HepG2 (cell line): ENCODE measurements around the gene BATF2. TPM values are rescaled to one million over a fixed set of nuclear protein-coding genes. Genes with fewer than 3 reads are reported as not detected.

ENCODE experiments used
- CC2D1A ChIP-seq: sonication (generic); formaldehyde crosslinking; IDR thresholded peaks from 2 replicates; pipeline ENCODE4 v1.8.1; 2023; ENCODE audit warnings: mild to moderate bottlenecking, missing genetic modification reagents
- GATAD1 ChIP-seq: IDR thresholded peaks from 2 replicates; pipeline ENCODE4 v1.6.1; 2016; ENCODE audit warnings: missing genetic modification reagents, missing compliant biosample characterization
- HMG20A ChIP-seq: IDR thresholded peaks from 2 replicates; pipeline ENCODE4 v1.6.1; 2016; ENCODE audit warnings: borderline replicate concordance
- SETDB1 ChIP-seq: sonication (generic); formaldehyde crosslinking; IDR thresholded peaks from 2 replicates; pipeline ENCODE4 v1.5.1; 2020; ENCODE audit warnings: missing genetic modification reagents, mild to moderate bottlenecking, borderline replicate concordance
- YEATS2 ChIP-seq: sonication (generic); formaldehyde crosslinking; IDR thresholded peaks from 2 replicates; pipeline ENCODE4 v1.4.0; 2020; ENCODE audit warnings: missing genetic modification reagents, borderline replicate concordance
- ZNF839 ChIP-seq: sonication (generic); formaldehyde crosslinking; IDR thresholded peaks from 2 replicates; pipeline ENCODE4 v1.4.0; 2020; ENCODE audit warnings: missing genetic modification reagents, mild to moderate bottlenecking, borderline replicate concordance
- ZNF850 ChIP-seq: sonication (generic); formaldehyde crosslinking; conservative IDR thresholded peaks from 2 replicates; pipeline ENCODE4 v1.9.0; 2021; ENCODE audit warnings: mild to moderate bottlenecking, missing genetic modification reagents
- polyA plus RNA-seq, 8 experiments: library from polyadenylated mRNA; depleted of rRNA in 3 of 8; stranded (reverse) in 7 of 8; unstranded in 1 of 8; fragments of >200 nt; fragmentation: Illumina TruSeq in 4 of 8; extraction: Trizol in 4 of 8; gene quantifications; 2 replicates each; pipeline versions ENCODE4 v1.2.1 to v1.2.3, GENCODE V29; 2011 to 2016; ENCODE audit warnings: low read depth in 4 of 8, missing spikeins in 1 of 8, mixed read lengths in 1 of 8; ENCODE audit not compliant: insufficient read depth in 1 of 8
- total RNA-seq, 5 experiments: library from RNA; depleted of rRNA; stranded (reverse); fragments of >200 nt; fragmentation: Illumina TruSeq; extraction: Trizol; gene quantifications; 2 replicates each; pipeline ENCODE4 v1.2.3, GENCODE V29; 2016; ENCODE audit warnings: low read depth in 1 of 5
- TF ChIP-seq, protein P1 (sequence below): sonication (generic); formaldehyde crosslinking; IDR thresholded peaks from 2 replicates; pipeline ENCODE4 v1.4.0; 2020; ENCODE audit warnings: missing genetic modification reagents, borderline replicate concordance
- TF ChIP-seq, protein P2 (sequence below): sonication (generic); formaldehyde crosslinking; IDR thresholded peaks from 2 replicates; pipeline ENCODE4 v1.4.0; 2020; ENCODE audit warnings: missing genetic modification reagents
- TF ChIP-seq, protein P3 (sequence below): sonication (generic); formaldehyde crosslinking; IDR thresholded peaks from 2 replicates; pipeline ENCODE4 v1.4.0; 2020; ENCODE audit warnings: missing genetic modification reagents
- TF ChIP-seq, protein P4 (sequence below): sonication (generic); formaldehyde crosslinking; IDR thresholded peaks from 2 replicates; pipeline ENCODE4 v1.9.0; 2022; ENCODE audit warnings: missing genetic modification reagents, mild to moderate bottlenecking, borderline replicate concordance
- TF ChIP-seq, protein P5 (sequence below): sonication (generic); formaldehyde crosslinking; IDR thresholded peaks from 2 replicates; pipeline ENCODE4 v1.4.0; 2020; ENCODE audit warnings: missing genetic modification reagents, low read depth, mild to moderate bottlenecking, borderline replicate concordance
- TF ChIP-seq, protein P6 (sequence below): IDR thresholded peaks from 2 replicates; pipeline ENCODE4 v1.6.1; 2018; ENCODE audit warnings: missing genetic modification reagents, mild to moderate bottlenecking, missing compliant biosample characterization
- TF ChIP-seq, protein P7 (sequence below): IDR thresholded peaks from 2 replicates; pipeline ENCODE4 v1.6.1; 2016
- TF ChIP-seq, protein P8 (sequence below): sonication (generic); formaldehyde crosslinking; IDR thresholded peaks from 2 replicates; pipeline ENCODE4 v1.5.0; 2020; ENCODE audit warnings: mild to moderate bottlenecking, missing genetic modification reagents

The BATF2 gene
- total and polyA plus RNA-seq, 2 of the 13 experiments (the other 11 are each of a cell fraction or from before 2014, with no cell fraction given): 2.8 to 3.9 TPM

DNA sequence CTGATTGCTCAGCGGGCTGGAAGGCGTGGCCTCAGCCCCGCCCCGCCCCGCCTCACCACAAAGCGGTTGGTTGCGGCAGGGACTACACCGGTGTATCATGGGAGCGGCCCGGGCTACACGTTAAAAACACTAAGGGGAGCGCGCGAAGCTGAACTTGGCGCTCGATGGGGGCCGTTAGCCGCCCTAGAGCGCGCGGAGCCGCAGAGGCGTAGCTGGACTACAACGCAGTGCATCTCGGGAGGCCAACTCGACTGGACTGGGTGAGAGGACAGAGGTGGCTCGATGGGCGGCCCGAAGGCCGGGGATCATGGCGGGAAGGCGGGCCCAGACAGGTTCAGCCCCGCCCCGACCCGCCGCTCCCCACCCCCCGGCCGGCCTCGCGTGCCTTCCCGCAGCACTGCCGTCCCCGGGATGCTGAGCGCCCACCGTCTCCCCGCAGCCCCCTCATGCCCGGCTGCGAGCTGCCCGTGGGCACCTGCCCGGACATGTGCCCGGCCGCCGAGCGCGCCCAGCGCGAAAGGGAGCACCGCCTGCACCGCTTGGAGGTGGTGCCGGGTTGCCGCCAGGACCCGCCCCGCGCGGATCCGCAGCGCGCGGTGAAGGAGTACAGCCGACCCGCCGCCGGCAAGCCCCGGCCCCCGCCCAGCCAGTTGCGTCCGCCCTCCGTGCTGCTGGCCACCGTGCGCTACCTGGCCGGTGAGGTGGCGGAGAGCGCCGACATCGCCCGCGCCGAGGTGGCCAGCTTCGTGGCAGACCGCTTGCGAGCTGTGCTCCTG is 44.3 kb upstream of the BATF2 start, which contains the start of gene SAC3D1 (continued):
- TF ChIP-seq ZNF839 (CRISPR knock-in tag): no peak
- TF ChIP-seq, protein P1, sequence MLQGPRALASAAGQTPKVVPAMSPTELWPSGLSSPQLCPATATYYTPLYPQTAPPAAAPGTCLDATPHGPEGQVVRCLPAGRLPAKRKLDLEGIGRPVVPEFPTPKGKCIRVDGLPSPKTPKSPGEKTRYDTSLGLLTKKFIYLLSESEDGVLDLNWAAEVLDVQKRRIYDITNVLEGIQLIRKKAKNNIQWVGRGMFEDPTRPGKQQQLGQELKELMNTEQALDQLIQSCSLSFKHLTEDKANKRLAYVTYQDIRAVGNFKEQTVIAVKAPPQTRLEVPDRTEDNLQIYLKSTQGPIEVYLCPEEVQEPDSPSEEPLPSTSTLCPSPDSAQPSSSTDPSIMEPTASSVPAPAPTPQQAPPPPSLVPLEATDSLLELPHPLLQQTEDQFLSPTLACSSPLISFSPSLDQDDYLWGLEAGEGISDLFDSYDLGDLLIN (CRISPR knock-in tag): peak; percentile 100; the same call in 1 of the 2 replicates
- no peak for TF ChIP-seq SETDB1 (CRISPR knock-in tag)
- peak; percentile 80 for TF ChIP-seq GATAD1 (CRISPR knock-in tag)
- TF ChIP-seq ZNF850 (CRISPR knock-in tag): no peak
- TF ChIP-seq, protein P2, sequence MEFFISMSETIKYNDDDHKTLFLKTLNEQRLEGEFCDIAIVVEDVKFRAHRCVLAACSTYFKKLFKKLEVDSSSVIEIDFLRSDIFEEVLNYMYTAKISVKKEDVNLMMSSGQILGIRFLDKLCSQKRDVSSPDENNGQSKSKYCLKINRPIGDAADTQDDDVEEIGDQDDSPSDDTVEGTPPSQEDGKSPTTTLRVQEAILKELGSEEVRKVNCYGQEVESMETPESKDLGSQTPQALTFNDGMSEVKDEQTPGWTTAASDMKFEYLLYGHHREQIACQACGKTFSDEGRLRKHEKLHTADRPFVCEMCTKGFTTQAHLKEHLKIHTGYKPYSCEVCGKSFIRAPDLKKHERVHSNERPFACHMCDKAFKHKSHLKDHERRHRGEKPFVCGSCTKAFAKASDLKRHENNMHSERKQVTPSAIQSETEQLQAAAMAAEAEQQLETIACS: peak; percentile 78
- TF ChIP-seq CC2D1A: no peak
- TF ChIP-seq, protein P3, sequence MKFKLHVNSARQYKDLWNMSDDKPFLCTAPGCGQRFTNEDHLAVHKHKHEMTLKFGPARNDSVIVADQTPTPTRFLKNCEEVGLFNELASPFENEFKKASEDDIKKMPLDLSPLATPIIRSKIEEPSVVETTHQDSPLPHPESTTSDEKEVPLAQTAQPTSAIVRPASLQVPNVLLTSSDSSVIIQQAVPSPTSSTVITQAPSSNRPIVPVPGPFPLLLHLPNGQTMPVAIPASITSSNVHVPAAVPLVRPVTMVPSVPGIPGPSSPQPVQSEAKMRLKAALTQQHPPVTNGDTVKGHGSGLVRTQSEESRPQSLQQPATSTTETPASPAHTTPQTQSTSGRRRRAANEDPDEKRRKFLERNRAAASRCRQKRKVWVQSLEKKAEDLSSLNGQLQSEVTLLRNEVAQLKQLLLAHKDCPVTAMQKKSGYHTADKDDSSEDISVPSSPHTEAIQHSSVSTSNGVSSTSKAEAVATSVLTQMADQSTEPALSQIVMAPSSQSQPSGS: peak; percentile 62; the same call in 1 of the 2 replicates
- TF ChIP-seq, protein P4, sequence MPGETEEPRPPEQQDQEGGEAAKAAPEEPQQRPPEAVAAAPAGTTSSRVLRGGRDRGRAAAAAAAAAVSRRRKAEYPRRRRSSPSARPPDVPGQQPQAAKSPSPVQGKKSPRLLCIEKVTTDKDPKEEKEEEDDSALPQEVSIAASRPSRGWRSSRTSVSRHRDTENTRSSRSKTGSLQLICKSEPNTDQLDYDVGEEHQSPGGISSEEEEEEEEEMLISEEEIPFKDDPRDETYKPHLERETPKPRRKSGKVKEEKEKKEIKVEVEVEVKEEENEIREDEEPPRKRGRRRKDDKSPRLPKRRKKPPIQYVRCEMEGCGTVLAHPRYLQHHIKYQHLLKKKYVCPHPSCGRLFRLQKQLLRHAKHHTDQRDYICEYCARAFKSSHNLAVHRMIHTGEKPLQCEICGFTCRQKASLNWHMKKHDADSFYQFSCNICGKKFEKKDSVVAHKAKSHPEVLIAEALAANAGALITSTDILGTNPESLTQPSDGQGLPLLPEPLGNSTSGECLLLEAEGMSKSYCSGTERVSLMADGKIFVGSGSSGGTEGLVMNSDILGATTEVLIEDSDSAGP (CRISPR knock-in tag): peak; percentile 52
- peak; percentile 83 for TF ChIP-seq YEATS2 (CRISPR knock-in tag)
- TF ChIP-seq, protein P5, sequence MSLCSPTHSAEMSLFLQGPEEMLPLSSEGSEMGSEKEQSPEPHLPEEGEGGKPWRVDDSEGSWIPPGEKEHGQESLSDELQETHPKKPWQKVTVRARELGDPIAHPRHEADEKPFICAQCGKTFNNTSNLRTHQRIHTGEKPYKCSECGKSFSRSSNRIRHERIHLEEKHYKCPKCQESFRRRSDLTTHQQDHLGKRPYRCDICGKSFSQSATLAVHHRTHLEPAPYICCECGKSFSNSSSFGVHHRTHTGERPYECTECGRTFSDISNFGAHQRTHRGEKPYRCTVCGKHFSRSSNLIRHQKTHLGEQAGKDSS: no peak
- TF ChIP-seq, protein P6, sequence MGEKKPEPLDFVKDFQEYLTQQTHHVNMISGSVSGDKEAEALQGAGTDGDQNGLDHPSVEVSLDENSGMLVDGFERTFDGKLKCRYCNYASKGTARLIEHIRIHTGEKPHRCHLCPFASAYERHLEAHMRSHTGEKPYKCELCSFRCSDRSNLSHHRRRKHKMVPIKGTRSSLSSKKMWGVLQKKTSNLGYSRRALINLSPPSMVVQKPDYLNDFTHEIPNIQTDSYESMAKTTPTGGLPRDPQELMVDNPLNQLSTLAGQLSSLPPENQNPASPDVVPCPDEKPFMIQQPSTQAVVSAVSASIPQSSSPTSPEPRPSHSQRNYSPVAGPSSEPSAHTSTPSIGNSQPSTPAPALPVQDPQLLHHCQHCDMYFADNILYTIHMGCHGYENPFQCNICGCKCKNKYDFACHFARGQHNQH (CRISPR knock-in tag): peak; percentile 31; the same call in 1 of the 2 replicates
- no peak for TF ChIP-seq HMG20A
- TF ChIP-seq, protein P7, sequence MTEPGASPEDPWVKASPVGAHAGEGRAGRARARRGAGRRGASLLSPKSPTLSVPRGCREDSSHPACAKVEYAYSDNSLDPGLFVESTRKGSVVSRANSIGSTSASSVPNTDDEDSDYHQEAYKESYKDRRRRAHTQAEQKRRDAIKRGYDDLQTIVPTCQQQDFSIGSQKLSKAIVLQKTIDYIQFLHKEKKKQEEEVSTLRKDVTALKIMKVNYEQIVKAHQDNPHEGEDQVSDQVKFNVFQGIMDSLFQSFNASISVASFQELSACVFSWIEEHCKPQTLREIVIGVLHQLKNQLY (CRISPR knock-in tag): no peak
- TF ChIP-seq, protein P8, sequence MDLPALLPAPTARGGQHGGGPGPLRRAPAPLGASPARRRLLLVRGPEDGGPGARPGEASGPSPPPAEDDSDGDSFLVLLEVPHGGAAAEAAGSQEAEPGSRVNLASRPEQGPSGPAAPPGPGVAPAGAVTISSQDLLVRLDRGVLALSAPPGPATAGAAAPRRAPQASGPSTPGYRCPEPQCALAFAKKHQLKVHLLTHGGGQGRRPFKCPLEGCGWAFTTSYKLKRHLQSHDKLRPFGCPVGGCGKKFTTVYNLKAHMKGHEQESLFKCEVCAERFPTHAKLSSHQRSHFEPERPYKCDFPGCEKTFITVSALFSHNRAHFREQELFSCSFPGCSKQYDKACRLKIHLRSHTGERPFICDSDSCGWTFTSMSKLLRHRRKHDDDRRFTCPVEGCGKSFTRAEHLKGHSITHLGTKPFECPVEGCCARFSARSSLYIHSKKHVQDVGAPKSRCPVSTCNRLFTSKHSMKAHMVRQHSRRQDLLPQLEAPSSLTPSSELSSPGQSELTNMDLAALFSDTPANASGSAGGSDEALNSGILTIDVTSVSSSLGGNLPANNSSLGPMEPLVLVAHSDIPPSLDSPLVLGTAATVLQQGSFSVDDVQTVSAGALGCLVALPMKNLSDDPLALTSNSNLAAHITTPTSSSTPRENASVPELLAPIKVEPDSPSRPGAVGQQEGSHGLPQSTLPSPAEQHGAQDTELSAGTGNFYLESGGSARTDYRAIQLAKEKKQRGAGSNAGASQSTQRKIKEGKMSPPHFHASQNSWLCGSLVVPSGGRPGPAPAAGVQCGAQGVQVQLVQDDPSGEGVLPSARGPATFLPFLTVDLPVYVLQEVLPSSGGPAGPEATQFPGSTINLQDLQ (CRISPR knock-in tag): peak; percentile 75; the same call in 1 of the 2 replicates
